Neuronal stem cell (in vitro differentiated cells): ENCODE results near the gene LGR5.
A peak's percentile ranks its signal among the peaks of the same experiment; 100 is the strongest.

Experiments
- DNase-seq: peaks from one replicate; pipeline ENCODE4 v3.0.0-alpha.2; 2013; ENCODE audit warnings: low spot score
- H2AFZ ChIP-seq: one replicate; pipeline ENCODE4 v1.6.1; 2013; ENCODE audit warnings: mild to moderate bottlenecking, low read length, inconsistent platforms
- H2AK5ac ChIP-seq: 2 replicates; pipeline ENCODE4 v1.6.1; 2013; ENCODE audit warnings: low read depth, mild to moderate bottlenecking, inconsistent platforms, low read length, moderate library complexity, mixed read lengths
- H2BK120ac ChIP-seq: 2 replicates; pipeline ENCODE4 v1.6.1; 2013; ENCODE audit warnings: low read depth, mild to moderate bottlenecking, inconsistent platforms, low read length, moderate library complexity, mixed read lengths
- H2BK12ac ChIP-seq: one replicate; pipeline ENCODE4 v1.6.1; 2013; ENCODE audit warnings: low read length, inconsistent platforms
- H2BK15ac ChIP-seq: 2 replicates; pipeline ENCODE4 v1.6.1; 2013; ENCODE audit warnings: mild to moderate bottlenecking, low read length, inconsistent platforms, mixed read lengths
- H2BK5ac ChIP-seq: one replicate; pipeline ENCODE4 v1.6.1; 2013; ENCODE audit warnings: inconsistent platforms, mild to moderate bottlenecking, low read length, moderate library complexity
- H3K14ac ChIP-seq: one replicate; pipeline ENCODE4 v1.6.1; 2013; ENCODE audit warnings: low read length, inconsistent platforms
- H3K18ac ChIP-seq: 2 replicates; pipeline ENCODE4 v1.6.1; 2013; ENCODE audit warnings: low read length, inconsistent platforms
- H3K23ac ChIP-seq: 2 replicates; pipeline ENCODE4 v1.6.1; 2013; ENCODE audit warnings: low read depth, mild to moderate bottlenecking, mixed read lengths, low read length, inconsistent platforms; ENCODE audit not compliant: poor library complexity
- H3K27ac ChIP-seq: replicated peaks from 3 replicates; pipeline ENCODE4 v1.5.1; 2013; ENCODE audit warnings: low read length, inconsistent platforms
- H3K27me3 ChIP-seq, 3 experiments: 2 replicates each; pipeline ENCODE4 v1.6.1; 2013; ENCODE audit warnings: low read length in 3 of 3, mild to moderate bottlenecking in 2 of 3, inconsistent platforms in 1 of 3, low read depth in 1 of 3, mixed read lengths in 1 of 3, moderate library complexity in 1 of 3; ENCODE audit not compliant: control insufficient read depth in 3 of 3, insufficient read depth in 3 of 3
- H3K36me3 ChIP-seq, 2 donors: replicated peaks in 1 of 2; 2 replicates each; pipeline ENCODE4 v1.6.1; 2013; ENCODE audit warnings: low read length in 2 of 2; ENCODE audit not compliant: control insufficient read depth in 2 of 2, insufficient read depth in 2 of 2
- H3K4ac ChIP-seq: 2 replicates; pipeline ENCODE4 v1.6.1; 2013; ENCODE audit warnings: inconsistent platforms, mild to moderate bottlenecking, low read length, moderate library complexity
- H3K4me1 ChIP-seq, 2 donors: 1 replicate in 1 of 2; 2 replicates in 1 of 2; pipeline ENCODE4 v1.6.1; 2013; ENCODE audit warnings: low read length in 2 of 2, low read depth in 1 of 2; ENCODE audit not compliant: control insufficient read depth in 2 of 2, insufficient read depth in 1 of 2
- H3K4me2 ChIP-seq: one replicate; pipeline ENCODE4 v1.6.1; 2013; ENCODE audit warnings: mild to moderate bottlenecking, low read length, inconsistent platforms; ENCODE audit not compliant: insufficient read depth, poor library complexity, severe bottlenecking
- H3K4me3 ChIP-seq, 2 donors: 2 replicates each; pipeline ENCODE4 v1.5.1; 2013; ENCODE audit warnings: low read length in 2 of 2, mild to moderate bottlenecking in 2 of 2, inconsistent platforms in 1 of 2, moderate library complexity in 1 of 2
- H3K79me1 ChIP-seq: one replicate; pipeline ENCODE4 v1.6.1; 2013; ENCODE audit warnings: low read depth, mild to moderate bottlenecking, inconsistent platforms, low read length, moderate library complexity
- H3K9ac ChIP-seq: one replicate; pipeline ENCODE4 v1.6.1; 2013; ENCODE audit warnings: mild to moderate bottlenecking, low read depth, low read length, inconsistent platforms; ENCODE audit not compliant: poor library complexity
- H3K9me3 ChIP-seq, 2 donors: replicated peaks in 1 of 2; 2 replicates each; pipeline versions ENCODE3 to v1.6.1; 2013; ENCODE audit warnings: low read length in 2 of 2, mild to moderate bottlenecking in 2 of 2, inconsistent platforms in 1 of 2, low read depth in 1 of 2, mixed read lengths in 1 of 2, moderate library complexity in 1 of 2; ENCODE audit not compliant: control insufficient read depth in 2 of 2, insufficient read depth in 1 of 2
- H4K8ac ChIP-seq: one replicate; pipeline ENCODE4 v1.6.1; 2013; ENCODE audit warnings: low read depth, mild to moderate bottlenecking, inconsistent platforms, low read length, moderate library complexity
- H4K91ac ChIP-seq: one replicate; pipeline ENCODE4 v1.6.1; 2013; ENCODE audit warnings: low read length, low read depth, mild to moderate bottlenecking, inconsistent platforms; ENCODE audit not compliant: poor library complexity
- WGBS, 2 donors: extraction: QIAGEN DNeasy Blood & Tissue Kit; methylation state at CpG; one replicate each; pipeline ENCODE4 v1.1.7; 2013; ENCODE audit warnings: missing lambda C conversion rate in 2 of 2, mixed read lengths in 1 of 2; ENCODE audit not compliant: insufficient read length in 2 of 2, insufficient replicate concordance in 1 of 2; ENCODE audit errors: extremely low coverage in 2 of 2; 5-methylcytosine and 5-hydroxymethylcytosine counted together

The LGR5 gene

GRCh38 chr12:71461787-71462328 is 22.3 kb downstream of the LGR5 start:
- no peak overlapping the region for H2AFZ ChIP-seq

DNA sequence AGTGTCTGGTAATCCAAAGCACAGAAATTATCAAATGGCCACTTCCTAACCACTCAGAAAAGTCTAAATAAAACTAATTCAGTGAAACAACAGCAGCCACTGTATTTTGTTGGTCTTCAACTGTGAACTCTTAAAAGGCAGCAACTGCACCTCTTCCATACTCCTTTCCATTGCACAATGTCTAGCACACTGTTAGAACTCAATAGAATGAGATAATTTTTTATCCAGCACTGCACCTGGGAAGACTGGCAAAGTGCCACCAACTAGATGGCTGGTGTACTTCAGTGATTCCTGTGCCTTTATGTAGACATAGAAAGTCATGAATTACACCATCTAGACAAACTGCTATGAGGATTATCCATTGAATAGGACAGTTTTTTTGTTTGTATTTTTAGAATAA is 26.2 kb downstream of the LGR5 start:
- H2BK120ac ChIP-seq, result no peak overlapping the region
- no peaks in the 10 kb centered on the region for H3K36me3 ChIP-seq
- H2BK12ac ChIP-seq, result no peak overlapping the region
- no peak overlapping the region for H3K4ac ChIP-seq
- H2AK5ac ChIP-seq, result no peak overlapping the region
- no peak for DNase-seq
- no peak overlapping the region for H4K91ac ChIP-seq
- peaks cover 9 to 10% of the 10 kb centered on the region in 2 donors for H3K4me1 ChIP-seq
- no peak overlapping the region for H2BK5ac ChIP-seq
- no peak overlapping the region for H3K4me3 ChIP-seq
- no peak overlapping the region for H3K23ac ChIP-seq
- no peak overlapping the region for H3K14ac ChIP-seq
- H3K27ac ChIP-seq, result no peak overlapping the region
- no peak overlapping the region for H3K9ac ChIP-seq
- H3K18ac ChIP-seq, result no peak overlapping the region
- no peak overlapping the region for H3K4me2 ChIP-seq
- H3K27me3 ChIP-seq, result no peaks in the 10 kb centered on the region
- H3K9me3 ChIP-seq, result peaks cover 0 to 2% of the 10 kb centered on the region in 2 donors
- no peaks in the 10 kb centered on the region for H3K79me1 ChIP-seq
- no peak overlapping the region for H2AFZ ChIP-seq
- no peak overlapping the region for H2BK15ac ChIP-seq
- no peak overlapping the region for H4K8ac ChIP-seq

More at GRCh38 chr12:71461787-71462328, 22.3 kb downstream of the LGR5 start:
- H3K23ac ChIP-seq, result no peak overlapping the region
- no peak overlapping the region for H3K14ac ChIP-seq
- H2BK5ac ChIP-seq, result no peak overlapping the region
- no peak overlapping the region for H2BK120ac ChIP-seq
- DNase-seq, result no peak
- H3K4me1 ChIP-seq, result peaks cover 7 to 9% of the 10 kb centered on the region in 2 donors
- no peak overlapping the region for H2AK5ac ChIP-seq
- no peak overlapping the region for H4K91ac ChIP-seq
- no peak overlapping the region for H3K9ac ChIP-seq
- no peak overlapping the region for H4K8ac ChIP-seq
- H3K36me3 ChIP-seq, result no peaks in the 10 kb centered on the region
- H2BK15ac ChIP-seq, result no peak overlapping the region
- no peak overlapping the region for H3K4ac ChIP-seq
- H3K9me3 ChIP-seq, result no peaks in the 10 kb centered on the region
- H3K4me2 ChIP-seq, result no peak overlapping the region
- H3K18ac ChIP-seq, result no peak overlapping the region
- H3K79me1 ChIP-seq, result no peaks in the 10 kb centered on the region
- H3K27ac ChIP-seq, result no peak overlapping the region
- peak overlapping the region in 1 of 2 donors; percentile 17 for H3K4me3 ChIP-seq
- no CpG with 5 or more reads among the region's 2 CpGs for WGBS, 2 donors
- H3K27me3 ChIP-seq, result no peaks in the 10 kb centered on the region
- no peak overlapping the region for H2BK12ac ChIP-seq

DNA sequence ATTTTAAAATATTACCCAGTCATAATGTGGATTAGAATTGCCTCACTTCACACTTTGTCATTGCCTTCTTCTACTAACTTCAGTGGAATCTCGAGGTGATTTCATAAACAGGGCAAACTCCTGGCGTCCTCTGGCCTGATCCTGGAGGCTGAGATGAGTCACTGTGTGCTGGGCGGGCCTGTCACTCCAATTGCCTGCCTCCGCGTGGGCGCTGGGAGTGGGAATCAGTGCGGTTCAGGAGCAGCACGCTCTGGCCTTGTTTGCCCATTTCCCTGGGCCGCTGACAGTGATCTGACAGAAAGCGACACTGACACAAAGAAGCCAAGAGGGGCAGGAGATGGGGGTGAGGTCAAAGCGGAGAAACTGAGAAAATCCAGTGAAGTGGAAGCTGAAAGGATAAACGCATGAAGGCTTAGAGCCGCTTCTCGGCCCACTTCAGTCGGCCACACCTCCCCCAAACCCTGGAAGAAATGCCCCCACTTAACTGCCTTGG is 29.7 kb downstream of the LGR5 start:
- H3K4me1 ChIP-seq, result peaks cover 9 to 10% of the 10 kb centered on the region in 2 donors
- no peak overlapping the region for H4K91ac ChIP-seq
- peaks cover 0 to 2% of the 10 kb centered on the region in 2 donors for H3K9me3 ChIP-seq
- no CpG with 5 or more reads among the region's 15 CpGs for WGBS, 2 donors
- DNase-seq, result peak; percentile 50
- H3K18ac ChIP-seq, result peak overlapping the region; percentile 11
- H2BK15ac ChIP-seq, result no peak overlapping the region
- H3K79me1 ChIP-seq, result no peaks in the 10 kb centered on the region
- H3K27ac ChIP-seq, result peak overlapping the region; percentile 66
- H4K8ac ChIP-seq, result peak overlapping the region; percentile 6
- H2BK120ac ChIP-seq, result no peak overlapping the region
- no peak overlapping the region for H3K4me3 ChIP-seq
- no peak overlapping the region for H2BK5ac ChIP-seq
- no peaks in the 10 kb centered on the region for H3K27me3 ChIP-seq
- no peak overlapping the region for H3K9ac ChIP-seq
- peak overlapping the region; percentile 85 for H2AFZ ChIP-seq
- H3K23ac ChIP-seq, result no peak overlapping the region
- no peak overlapping the region for H2BK12ac ChIP-seq
- no peak overlapping the region for H3K4ac ChIP-seq
- H3K4me2 ChIP-seq, result no peak overlapping the region
- H3K14ac ChIP-seq, result no peak overlapping the region
- no peaks in the 10 kb centered on the region for H3K36me3 ChIP-seq
- no peak overlapping the region for H2AK5ac ChIP-seq

- no peak overlapping the region for H3K23ac ChIP-seq
- H3K4ac ChIP-seq, result no peak overlapping the region
- no peak overlapping the region for H3K4me3 ChIP-seq
- H2BK120ac ChIP-seq, result no peak overlapping the region
- H3K27me3 ChIP-seq, result no peaks in the 10 kb centered on the region
- WGBS, 2 donors, result no CpG with 5 or more reads among the region's 2 CpGs
- H3K36me3 ChIP-seq, result no peaks in the 10 kb centered on the region
- no peak overlapping the region for H2AK5ac ChIP-seq
- no peak for DNase-seq
- no peak overlapping the region for H2BK12ac ChIP-seq
- no peak overlapping the region for H3K27ac ChIP-seq
- no peak overlapping the region for H3K4me2 ChIP-seq
- H3K9me3 ChIP-seq, result peaks cover 0 to 2% of the 10 kb centered on the region in 2 donors
- H4K91ac ChIP-seq, result no peak overlapping the region
- H4K8ac ChIP-seq, result no peak overlapping the region
- H2BK5ac ChIP-seq, result no peak overlapping the region
- H3K4me1 ChIP-seq, result peaks cover 11 to 13% of the 10 kb centered on the region in 2 donors
- H3K14ac ChIP-seq, result no peak overlapping the region
- peak overlapping the region; percentile 16 for H2AFZ ChIP-seq
- no peak overlapping the region for H3K18ac ChIP-seq
- no peak overlapping the region for H3K9ac ChIP-seq
- H3K79me1 ChIP-seq, result no peaks in the 10 kb centered on the region
- H2BK15ac ChIP-seq, result no peak overlapping the region
These were observed 32.9 kb downstream of the LGR5 start for GRCh38 chr12:71472441-71472911.
